Tibial artery (tissue), 4 donors: ENCODE results near the gene USH1C.

Source experiments
- DNase-seq, 2 donors: peaks; one replicate each; pipeline ENCODE4 v3.0.0-alpha.2; 2019
- H3K27ac ChIP-seq, 2 donors: fragments of 200-600 bp; sonication (generic) in 1 of 2; 1 replicate in 1 of 2; 2 replicates in 1 of 2; pipeline ENCODE4 v1.5.1; 2018 to 2019; ENCODE audit warnings: mild to moderate bottlenecking in 1 of 2
- H3K27me3 ChIP-seq, 2 donors: fragments of 200-600 bp; sonication (generic) in 1 of 2; one replicate each; pipeline versions ENCODE4 v1.5.1 to v1.6.0; 2016 to 2019
- H3K36me3 ChIP-seq, 3 donors: fragments of 200-600 bp; sonication (generic) in 2 of 3; one replicate each; pipeline ENCODE4 v1.5.1; 2016 to 2019; ENCODE audit warnings: mild to moderate bottlenecking in 2 of 3
- H3K4me1 ChIP-seq, 4 donors: fragments of 200-600 bp; sonication (generic) in 2 of 4; 1 replicate in 3 of 4; 2 replicates in 1 of 4; pipeline ENCODE4 v1.5.1; 2016 to 2019
- H3K4me3 ChIP-seq, 2 donors: fragments of 200-600 bp; sonication (generic) in 1 of 2; 1 replicate in 1 of 2; 2 replicates in 1 of 2; pipeline ENCODE4 v1.5.1; 2018 to 2019; ENCODE audit warnings: mild to moderate bottlenecking in 2 of 2
- H3K9me3 ChIP-seq, 3 donors: fragments of 200-600 bp; sonication (generic) in 1 of 3; one replicate each; pipeline ENCODE4 v1.5.1; 2016 to 2019
- CTCF ChIP-seq, 2 experiments: fragments of 200-600 bp in 1 of 2; fragments of 450-650 bp in 1 of 2; IDR thresholded peaks; one replicate each; pipeline ENCODE4 v1.5.1; 2017 to 2019; ENCODE audit warnings: antibody characterized with exemption in 2 of 2, mild to moderate bottlenecking in 1 of 2, moderate library complexity in 1 of 2
- intact Hi-C: fragments of 100-400 bp; cut with DNase I; formaldehyde crosslinking; loops from one replicate; pipeline ENCODE4 v1.15.0; 2023; ENCODE audit warnings: low total_unique reads

Gene USH1C

GRCh38 chr11:17446482-17446881 lies 97.7 kb downstream of the USH1C start:
- no peaks in the 10 kb centered on the region for H3K4me1 ChIP-seq
- H3K4me3 ChIP-seq: no peak overlapping the region
- no peak overlapping the region for H3K27ac ChIP-seq
- H3K36me3 ChIP-seq: no peaks in the 10 kb centered on the region
- H3K9me3 ChIP-seq: no peaks in the 10 kb centered on the region
- no peak for DNase-seq
- TF ChIP-seq CTCF (IDR thresholded peaks at IDR 0.05): no peak
- H3K27me3 ChIP-seq: peaks cover 0 to 5% of the 10 kb centered on the region in 2 donors
- intact Hi-C loops: no loop called here

- Histone ChIP-seq H3K4me1 (no peaks in the 10 kb centered on the region), H3K27me3 (peaks cover 0 to 14% of the 10 kb centered on the region in 2 donors), H3K36me3 (no peaks in the 10 kb centered on the region), H3K27ac (no peak overlapping the region), H3K9me3 (no peaks in the 10 kb centered on the region), H3K4me3 (no peak overlapping the region)
- DNase-seq: no peak
- no peak for TF ChIP-seq CTCF (IDR thresholded peaks at IDR 0.05)
- intact Hi-C loops: no loop called here
Observed at GRCh38 chr11:17445240-17445795, 98.9 kb downstream of the USH1C start.

GRCh38 chr11:17443926-17444690 lies 100.1 kb downstream of the USH1C start:
- TF ChIP-seq CTCF (IDR thresholded peaks at IDR 0.05): no peak
- intact Hi-C loops: no loop called here
- H3K27me3 ChIP-seq: peaks cover 0 to 22% of the 10 kb centered on the region in 2 donors
- no peaks in the 10 kb centered on the region for H3K9me3 ChIP-seq
- H3K4me3 ChIP-seq: no peak overlapping the region
- H3K27ac ChIP-seq: no peak overlapping the region
- H3K36me3 ChIP-seq: no peaks in the 10 kb centered on the region
- DNase-seq: no peak
- H3K4me1 ChIP-seq: no peaks in the 10 kb centered on the region
